Subcutaneous adipose tissue (tissue), 4 donors: ENCODE data around the gene CLTCL1. TPM values are rescaled to one million over a fixed set of nuclear protein-coding genes. Genes with fewer than 3 reads are reported as not detected.

Experiments
- total RNA-seq, 4 donors: library from RNA; depleted of rRNA; stranded (reverse); fragments of >200 nt; gene quantifications; one replicate each; pipeline ENCODE4 v1.1.0, GENCODE V29; 2016
- TF ChIP-seq, protein P1 (sequence below): fragments of 450-650 bp; IDR thresholded peaks from one replicate; pipeline ENCODE4 v1.5.1; 2016; ENCODE audit warnings: low read depth, mild to moderate bottlenecking, control low read depth, antibody characterized with exemption, moderate library complexity

CLTCL1 gene
- total RNA-seq, 4 donors from 2014 or later = 7.3 to 23.2 (median 16.5) TPM

DNA sequence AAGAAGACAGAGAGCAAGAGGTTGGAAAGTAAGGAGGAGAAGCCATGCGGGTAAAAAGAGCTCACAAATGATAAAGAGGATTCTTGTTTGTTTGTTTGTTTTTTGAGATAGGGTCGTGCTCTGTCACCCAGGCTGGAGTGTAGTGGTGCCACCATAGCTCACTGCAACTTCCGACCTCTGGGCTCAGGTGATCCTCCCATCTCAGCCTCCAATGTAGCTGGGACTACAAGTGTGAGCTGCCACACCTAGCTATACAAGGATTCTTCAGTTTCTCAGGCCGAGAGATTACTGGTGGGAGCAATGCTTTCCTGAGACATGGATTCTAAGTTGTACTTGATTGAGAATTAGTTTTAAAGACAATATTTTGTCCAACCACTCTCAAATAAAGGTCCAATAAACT lies 55.6 kb downstream of the CLTCL1 start:
- TF ChIP-seq, protein P1, sequence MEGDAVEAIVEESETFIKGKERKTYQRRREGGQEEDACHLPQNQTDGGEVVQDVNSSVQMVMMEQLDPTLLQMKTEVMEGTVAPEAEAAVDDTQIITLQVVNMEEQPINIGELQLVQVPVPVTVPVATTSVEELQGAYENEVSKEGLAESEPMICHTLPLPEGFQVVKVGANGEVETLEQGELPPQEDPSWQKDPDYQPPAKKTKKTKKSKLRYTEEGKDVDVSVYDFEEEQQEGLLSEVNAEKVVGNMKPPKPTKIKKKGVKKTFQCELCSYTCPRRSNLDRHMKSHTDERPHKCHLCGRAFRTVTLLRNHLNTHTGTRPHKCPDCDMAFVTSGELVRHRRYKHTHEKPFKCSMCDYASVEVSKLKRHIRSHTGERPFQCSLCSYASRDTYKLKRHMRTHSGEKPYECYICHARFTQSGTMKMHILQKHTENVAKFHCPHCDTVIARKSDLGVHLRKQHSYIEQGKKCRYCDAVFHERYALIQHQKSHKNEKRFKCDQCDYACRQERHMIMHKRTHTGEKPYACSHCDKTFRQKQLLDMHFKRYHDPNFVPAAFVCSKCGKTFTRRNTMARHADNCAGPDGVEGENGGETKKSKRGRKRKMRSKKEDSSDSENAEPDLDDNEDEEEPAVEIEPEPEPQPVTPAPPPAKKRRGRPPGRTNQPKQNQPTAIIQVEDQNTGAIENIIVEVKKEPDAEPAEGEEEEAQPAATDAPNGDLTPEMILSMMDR = no peak

DNA sequence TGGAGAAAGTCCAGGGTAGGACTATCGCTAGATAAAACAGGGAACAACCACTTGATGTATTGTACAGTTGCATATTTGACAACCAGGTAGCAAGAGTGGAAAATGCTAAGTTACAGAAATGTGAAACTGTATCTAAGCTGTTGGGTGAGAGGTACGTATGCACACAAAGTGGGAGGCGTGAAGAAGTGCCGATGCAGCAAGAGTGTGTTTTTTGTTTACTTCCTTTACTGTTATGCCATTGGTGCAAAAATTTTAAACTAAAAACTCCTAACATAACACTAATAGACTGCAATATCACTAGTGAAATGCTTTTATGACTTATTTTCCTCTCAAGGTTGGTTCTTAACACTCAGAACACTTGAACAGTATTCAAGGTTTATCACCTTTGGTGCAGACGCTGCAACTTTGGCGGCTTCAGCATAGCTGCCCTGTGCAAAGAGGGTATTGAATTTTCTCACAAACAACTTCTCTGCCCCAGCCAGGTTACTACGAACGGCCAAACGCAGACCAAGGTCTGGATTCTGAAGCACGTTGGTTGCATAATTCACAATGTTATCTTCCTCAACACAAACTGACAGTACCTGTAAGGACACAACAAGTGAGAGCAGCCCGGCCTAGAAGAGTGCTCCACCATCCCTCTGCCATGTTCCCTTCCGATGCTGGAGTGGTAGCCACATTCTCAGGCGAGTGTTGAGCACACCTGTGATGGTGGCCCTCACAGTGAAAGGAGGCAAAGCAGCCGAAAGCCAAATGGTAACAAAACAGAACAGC lies 57.2 kb downstream of the CLTCL1 start:
- TF ChIP-seq, protein P1 = no peak

DNA sequence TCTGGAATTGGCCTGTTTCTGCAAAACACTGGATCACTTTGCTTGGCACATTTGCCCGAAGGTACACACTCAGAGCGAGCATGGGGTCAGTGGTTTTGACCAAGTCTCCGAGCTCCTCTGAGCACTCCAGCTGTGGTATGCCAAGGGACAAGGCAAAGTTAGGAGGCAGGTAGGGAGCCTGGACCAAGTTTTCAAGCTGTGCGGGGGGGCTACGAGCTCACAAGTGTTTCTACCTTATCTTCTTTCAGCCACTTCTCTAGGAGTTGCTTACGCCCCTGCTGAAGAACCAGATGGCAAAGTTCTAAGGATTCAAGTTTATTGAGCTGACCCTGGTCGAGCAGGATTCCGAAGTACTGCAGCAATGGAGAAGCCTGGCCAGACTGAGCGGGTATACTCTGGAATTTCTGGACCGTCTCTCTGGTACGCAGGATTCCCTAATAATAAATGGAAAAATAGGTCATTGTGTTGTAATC lies 58.3 kb downstream of the CLTCL1 start:
- TF ChIP-seq, protein P1 = no peak

DNA sequence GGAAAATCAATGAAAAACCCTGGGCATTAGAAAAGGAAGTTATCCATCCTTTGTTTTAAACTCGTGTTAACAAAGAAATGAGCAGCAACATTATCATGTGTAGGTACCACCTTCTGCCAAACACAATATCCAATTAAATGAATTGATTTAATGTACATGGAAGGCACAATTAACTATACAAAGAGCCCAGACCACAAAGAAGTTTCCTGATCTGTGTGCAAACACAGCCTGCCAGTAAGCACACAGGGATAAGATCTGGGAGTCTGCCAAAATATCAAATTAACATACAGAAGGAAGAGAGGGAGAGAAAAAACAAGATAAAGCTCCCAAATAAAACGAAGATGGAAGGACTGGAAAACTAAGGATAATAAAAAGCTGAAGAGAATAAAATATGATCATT lies 58.9 kb downstream of the CLTCL1 start:
- TF ChIP-seq, protein P1 = no peak

DNA sequence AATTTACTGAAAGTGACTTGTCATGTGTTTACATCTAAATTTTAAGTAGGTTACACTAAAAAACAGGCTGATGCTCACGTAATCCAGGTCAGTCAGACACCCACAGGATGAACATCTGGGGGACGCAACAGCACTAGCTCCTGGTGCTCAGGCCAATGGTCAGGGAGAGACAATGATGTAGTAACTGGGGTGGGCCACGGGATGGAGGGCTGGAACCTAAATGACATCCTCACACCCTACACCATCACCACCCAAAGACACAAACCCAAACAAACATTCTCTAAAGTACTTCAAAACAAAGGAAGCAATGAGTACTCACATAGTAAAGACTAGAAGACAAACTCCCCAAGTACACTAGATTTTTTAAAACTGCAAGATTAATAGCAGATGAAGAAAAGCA lies 59.5 kb downstream of the CLTCL1 start:
- TF ChIP-seq, protein P1 = no peak

DNA sequence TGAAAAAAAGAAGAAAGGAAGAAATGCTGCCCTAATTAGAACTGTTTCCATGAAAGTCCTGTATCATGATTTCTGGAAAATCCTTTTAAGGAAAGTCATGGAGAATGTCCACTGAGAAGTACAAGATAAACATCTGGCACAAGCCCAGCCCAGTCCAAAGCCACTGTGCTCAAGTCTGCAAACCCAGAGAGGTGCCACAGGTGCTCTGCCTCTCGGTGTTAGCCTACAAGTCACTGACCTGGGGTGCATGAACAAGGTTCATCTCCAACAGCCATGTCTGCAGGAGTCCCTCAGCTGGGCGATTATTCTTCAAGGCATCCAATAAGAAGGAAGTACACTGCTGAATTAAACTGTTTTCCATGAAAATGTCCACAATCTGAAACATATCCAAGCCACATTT lies 61.9 kb downstream of the CLTCL1 start:
- TF ChIP-seq, protein P1 = no peak

DNA sequence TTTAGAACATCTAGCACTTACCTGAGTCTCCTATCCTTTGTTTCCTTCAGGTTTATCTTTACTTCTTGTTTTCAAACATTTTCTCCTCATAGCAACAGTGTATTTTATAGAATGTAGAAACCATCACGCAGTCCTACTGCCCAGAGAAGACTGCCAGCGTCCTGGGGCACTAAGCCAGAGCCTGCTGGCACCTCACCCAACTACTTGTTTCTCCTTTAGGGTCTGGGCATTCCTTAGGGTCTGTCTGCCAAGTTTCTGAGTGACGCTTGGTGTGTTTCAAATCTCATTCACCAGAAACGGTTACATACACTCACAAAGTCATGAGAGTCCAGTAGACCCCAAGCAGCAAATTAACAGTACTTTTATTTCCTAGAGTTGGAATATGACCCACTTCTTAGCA lies 63.3 kb downstream of the CLTCL1 start:
- TF ChIP-seq, protein P1 = no peak
